GM23338 (cell line): ENCODE results near the gene C1orf198. TPM values are rescaled to one million over a fixed set of nuclear protein-coding genes. Genes with fewer than 3 reads are reported as not detected.

Experiments
- ATAC-seq: fragments of 200-7000 bp; cut with Tn5 transposase; 3 replicates; pipeline ENCODE4 v1.9.1; 2020
- DNase-seq: peaks from one replicate; pipeline ENCODE4 v3.0.0-alpha.2; 2015; ENCODE audit warnings: low spot score
- H2AFZ ChIP-seq: fragments of 200-600 bp; sonication (generic); 2 replicates; pipeline ENCODE4 v1.8.0; 2016; ENCODE audit warnings: antibody characterized with exemption, mild to moderate bottlenecking, moderate library complexity
- H3F3A ChIP-seq: fragments of 200-600 bp; sonication (generic); replicated peaks from 2 replicates; pipeline ENCODE4 v1.8.0; 2017; ENCODE audit warnings: antibody characterized with exemption, mixed run types, low read depth
- H3K27ac ChIP-seq: fragments of 200-600 bp; sonication (generic); 2 replicates; pipeline ENCODE4 v1.6.1; 2016; ENCODE audit warnings: low read depth
- H3K27me3 ChIP-seq: fragments of 200-600 bp; sonication (generic); 2 replicates; pipeline ENCODE4 v1.8.0; 2016; ENCODE audit warnings: mild to moderate bottlenecking, mixed run types, moderate library complexity; ENCODE audit not compliant: insufficient read depth
- H3K36me3 ChIP-seq: fragments of 200-600 bp; sonication (generic); 2 replicates; pipeline ENCODE4 v1.8.0; 2016; ENCODE audit warnings: mild to moderate bottlenecking; ENCODE audit not compliant: insufficient read depth
- H3K4me1 ChIP-seq: fragments of 200-600 bp; sonication (generic); 2 replicates; pipeline ENCODE4 v1.8.0; 2016; ENCODE audit warnings: mild to moderate bottlenecking, moderate library complexity; ENCODE audit not compliant: insufficient read depth
- H3K4me2 ChIP-seq: fragments of 200-600 bp; sonication (generic); 2 replicates; pipeline ENCODE4 v1.7.1; 2017; ENCODE audit warnings: mixed run types
- H3K4me3 ChIP-seq: fragments of 200-600 bp; sonication (generic); 2 replicates; pipeline ENCODE4 v1.6.1; 2016; ENCODE audit warnings: mixed run types
- H3K79me2 ChIP-seq: fragments of 200-600 bp; sonication (generic); replicated peaks from 2 replicates; pipeline ENCODE4 v1.8.0; 2017; ENCODE audit warnings: mild to moderate bottlenecking; ENCODE audit not compliant: insufficient read depth
- H3K9me2 ChIP-seq: fragments of 200-600 bp; sonication (generic); 2 replicates; pipeline ENCODE4 v1.8.0; 2017; ENCODE audit not compliant: insufficient read depth
- H4K20me1 ChIP-seq: fragments of 200-600 bp; sonication (generic); replicated peaks from 2 replicates; pipeline ENCODE4 v1.8.0; 2017; ENCODE audit warnings: mild to moderate bottlenecking; ENCODE audit not compliant: insufficient read depth
- H3K27ac Mint-ChIP-seq: 2 replicates; pipeline ENCODE4 v1.8.0; 2020; ENCODE audit warnings: inconsistent platforms, mild to moderate bottlenecking, moderate library complexity, mixed read lengths
- H3K27me3 Mint-ChIP-seq: 3 replicates; pipeline ENCODE4 v1.8.0; 2022; ENCODE audit warnings: low read depth, mild to moderate bottlenecking, moderate library complexity, mixed read lengths, inconsistent platforms; ENCODE audit not compliant: insufficient read depth, poor library complexity
- H3K36me3 Mint-ChIP-seq: 3 replicates; pipeline ENCODE4 v1.8.0; 2021; ENCODE audit warnings: low read depth, mild to moderate bottlenecking, inconsistent platforms, moderate library complexity, mixed read lengths
- H3K4me1 Mint-ChIP-seq: 3 replicates; pipeline ENCODE4 v1.8.0; 2020; ENCODE audit warnings: mild to moderate bottlenecking, inconsistent platforms, mixed read lengths
- H3K4me3 Mint-ChIP-seq: 3 replicates; pipeline ENCODE4 v1.8.0; 2021; ENCODE audit warnings: moderate library complexity, mild to moderate bottlenecking, inconsistent platforms, mixed read lengths
- H3K9me3 Mint-ChIP-seq: 3 replicates; pipeline ENCODE4 v1.8.0; 2020; ENCODE audit warnings: moderate library complexity, mild to moderate bottlenecking, inconsistent platforms, mixed read lengths
- CREB1 ChIP-seq: fragments of 250-450 bp; sonication (Bioruptor Pico); IDR thresholded peaks from 2 replicates; pipeline ENCODE4 v1.5.0; 2020; ENCODE audit warnings: low read depth, mild to moderate bottlenecking, moderate library complexity
- EZH2 ChIP-seq: fragments of 200-600 bp; sonication (generic); IDR thresholded peaks from one replicate; pipeline ENCODE4 v1.8.0; 2017; ENCODE audit warnings: antibody characterized with exemption, mild to moderate bottlenecking, low read depth; ENCODE audit not compliant: unreplicated experiment
- JUNB ChIP-seq: IDR thresholded peaks from one replicate; pipeline ENCODE4 v1.6.1; 2016; ENCODE audit warnings: antibody characterized with exemption; ENCODE audit not compliant: unreplicated experiment
- NANOG ChIP-seq: IDR thresholded peaks from 2 replicates; pipeline ENCODE4 v1.6.1; 2016; ENCODE audit warnings: antibody characterized with exemption, borderline replicate concordance
- POLR2AphosphoS5 ChIP-seq: IDR thresholded peaks from 2 replicates; pipeline ENCODE4 v1.6.1; 2016; ENCODE audit warnings: antibody characterized with exemption, low read depth
- REST ChIP-seq: IDR thresholded peaks from one replicate; pipeline ENCODE4 v1.6.1; 2018; ENCODE audit warnings: antibody characterized with exemption; ENCODE audit not compliant: unreplicated experiment
- STAT1 ChIP-seq: IDR thresholded peaks from one replicate; pipeline ENCODE4 v1.6.1; 2016; ENCODE audit warnings: antibody characterized with exemption; ENCODE audit not compliant: unreplicated experiment
- ZNF114 ChIP-seq: fragments of 250-450 bp; sonication (Bioruptor Pico); IDR thresholded peaks from 2 replicates; pipeline ENCODE4 v1.5.0; 2020; ENCODE audit warnings: mild to moderate bottlenecking, moderate library complexity
- polyA plus RNA-seq: library from polyadenylated mRNA; unstranded; fragments of >200 nt; fragmentation: Nextera tagmentation; extraction: Ambion mirVana; gene quantifications from 2 replicates; pipeline ENCODE4 v1.2.1, GENCODE V29; 2016
- total RNA-seq: library from RNA; depleted of rRNA; stranded (reverse); fragments of >200 nt; shearing (Covaris generic); gene quantifications from 2 replicates; pipeline ENCODE4 v1.2.3, GENCODE V29; 2014

Gene C1orf198
- total and polyA plus RNA-seq, 2 experiments from 2014 or later, result 14.9 to 46.6 TPM

DNA sequence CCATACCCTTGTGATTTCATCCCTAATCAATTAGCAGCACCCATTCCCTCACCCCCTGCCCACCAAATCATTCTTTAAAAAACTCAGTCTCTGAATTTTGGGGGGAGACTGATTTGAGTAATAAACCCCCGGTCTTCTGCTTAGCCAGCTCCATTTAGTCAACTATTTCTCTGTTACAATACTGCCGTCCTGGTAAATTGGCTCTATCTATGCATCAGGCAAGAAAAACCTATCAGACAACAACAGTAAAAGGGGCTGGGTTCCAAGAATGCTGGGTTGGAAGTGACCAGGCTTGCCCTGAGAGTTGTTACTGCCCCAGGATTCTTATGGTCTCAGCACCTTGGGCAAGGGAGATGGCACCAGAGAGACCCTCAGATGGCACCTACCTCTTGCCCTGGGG, 16.3 kb upstream of the C1orf198 start:
- DNase-seq (no peak), ATAC-seq (no peak)
- Mint-ChIP-seq H3K4me1 (peaks cover 18% of the 10 kb centered on the region), H3K4me3 (no peak overlapping the region), H3K36me3 (0 out of 3 replicates have a peak, but pooled peaks cover 3% of the 10 kb centered on the region), H3K27ac (no peak overlapping the region), H3K9me3 (peaks cover 3% of the 10 kb centered on the region; the same call in 1 of the 3 replicates), H3K27me3 (peaks cover 7% of the 10 kb centered on the region)
- Histone ChIP-seq H3K27ac (no peak overlapping the region), H3K79me2 (no peaks in the 10 kb centered on the region), H2AFZ (no peak overlapping the region), H3K9me2 (peaks cover 5% of the 10 kb centered on the region; the same call in 1 of the 2 replicates), H3K4me3 (no peak overlapping the region), H3K27me3 (no peaks in the 10 kb centered on the region), H4K20me1 (no peaks in the 10 kb centered on the region), H3K36me3 (no peaks in the 10 kb centered on the region), H3F3A (no peaks in the 10 kb centered on the region), H3K4me2 (no peak overlapping the region), H3K4me1 (no peaks in the 10 kb centered on the region)
- TF ChIP-seq POLR2AphosphoS5 (no peak), NANOG (no peak), CREB1 (CRISPR knock-in tag) (no peak), EZH2 (no peak), STAT1 (no peak), JUNB (no peak), ZNF114 (no peak)

DNA sequence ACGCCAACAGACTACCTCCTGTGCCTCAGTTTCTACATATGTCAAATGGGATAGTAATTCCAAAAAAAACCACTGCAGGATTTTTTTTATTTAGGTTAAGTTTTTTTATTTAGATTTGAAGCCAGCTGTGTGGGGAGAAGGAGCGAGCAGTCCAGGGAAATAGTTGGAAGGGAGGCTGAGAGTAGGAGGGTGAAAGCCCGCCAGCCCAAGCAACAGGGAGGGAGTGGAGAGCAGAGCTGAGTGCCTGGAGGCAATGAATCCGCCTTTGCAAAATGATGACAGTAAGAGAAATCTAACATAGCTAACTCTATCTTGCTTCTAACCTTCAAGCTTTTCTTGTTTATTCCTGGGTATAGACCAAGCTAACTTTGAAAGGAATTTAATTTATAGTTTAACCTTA, 15.6 kb upstream of the C1orf198 start:
- DNase-seq (no peak), ATAC-seq (no peak)
- Histone ChIP-seq H3K79me2 (no peaks in the 10 kb centered on the region), H3K4me2 (no peak overlapping the region), H3K27me3 (no peaks in the 10 kb centered on the region), H3K27ac (no peak overlapping the region), H3K36me3 (no peaks in the 10 kb centered on the region), H2AFZ (no peak overlapping the region), H3K4me3 (no peak overlapping the region), H3F3A (no peaks in the 10 kb centered on the region), H3K4me1 (no peaks in the 10 kb centered on the region), H3K9me2 (no peaks in the 10 kb centered on the region), H4K20me1 (no peaks in the 10 kb centered on the region)
- Mint-ChIP-seq H3K9me3 (peaks cover 3% of the 10 kb centered on the region; the same call in 1 of the 3 replicates), H3K4me3 (no peak overlapping the region), H3K4me1 (peaks cover 22% of the 10 kb centered on the region), H3K27me3 (peaks cover 6% of the 10 kb centered on the region), H3K27ac (no peak overlapping the region), H3K36me3 (0 out of 3 replicates have a peak, but pooled peaks cover 3% of the 10 kb centered on the region)
- no peak for TF ChIP-seq NANOG
- no peak for TF ChIP-seq REST
- no peak for TF ChIP-seq JUNB
